ENCODE data around the gene HNRNPL.
"Not testable (repeated sequence)": the region's sequence is repeated elsewhere in the genome, so short reads cannot be mapped to it uniquely, and the experiment has no call there.

The HNRNPL gene

DNA sequence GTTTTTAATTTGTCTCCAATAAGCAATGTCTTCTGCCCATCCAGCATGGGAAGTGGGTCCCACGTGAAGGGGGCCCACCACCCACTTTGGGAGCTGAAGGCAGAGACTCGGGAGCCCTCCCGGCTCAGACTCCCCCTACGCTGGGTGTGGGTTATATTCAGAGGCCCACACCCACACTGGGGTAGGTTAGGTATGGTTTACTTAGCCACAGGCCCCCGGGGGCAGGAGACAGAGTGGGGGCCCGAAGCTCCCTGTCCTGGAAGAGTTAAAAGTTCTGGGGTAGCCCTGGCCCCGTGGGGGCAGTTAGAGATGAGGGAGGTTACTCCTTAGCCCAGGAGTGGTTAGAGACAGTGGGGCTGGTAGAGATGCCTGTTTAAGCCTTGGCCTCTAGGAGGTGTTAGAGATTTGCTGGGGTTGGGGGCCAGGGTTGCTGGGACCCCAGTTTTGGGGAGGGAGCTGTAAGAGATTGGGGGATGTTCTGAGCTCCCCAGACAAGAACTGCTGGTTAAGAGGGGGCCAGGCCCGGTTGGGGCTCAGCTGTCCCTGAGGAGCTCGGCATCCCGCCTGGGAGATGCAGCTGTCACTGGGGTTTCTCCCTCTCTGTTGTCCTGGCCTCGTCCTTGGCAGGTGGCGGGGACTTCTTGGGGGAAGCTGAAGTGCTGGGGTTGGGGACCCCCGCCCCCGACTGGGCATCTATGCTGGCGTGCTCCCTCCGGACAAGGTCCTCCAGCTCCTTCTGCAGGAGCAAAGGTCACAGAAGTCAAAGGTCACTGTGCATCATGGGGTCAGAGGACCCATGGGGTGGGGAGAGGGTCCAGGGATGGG is 29.0 kb upstream of the HNRNPL start:
- H3K27ac ChIP-seq, result no peak overlapping the region; the same call in 1 of the 2 replicates
- no peak for TF ChIP-seq ZFX (IDR thresholded peaks at IDR 0.05)
- TF ChIP-seq, protein P1, sequence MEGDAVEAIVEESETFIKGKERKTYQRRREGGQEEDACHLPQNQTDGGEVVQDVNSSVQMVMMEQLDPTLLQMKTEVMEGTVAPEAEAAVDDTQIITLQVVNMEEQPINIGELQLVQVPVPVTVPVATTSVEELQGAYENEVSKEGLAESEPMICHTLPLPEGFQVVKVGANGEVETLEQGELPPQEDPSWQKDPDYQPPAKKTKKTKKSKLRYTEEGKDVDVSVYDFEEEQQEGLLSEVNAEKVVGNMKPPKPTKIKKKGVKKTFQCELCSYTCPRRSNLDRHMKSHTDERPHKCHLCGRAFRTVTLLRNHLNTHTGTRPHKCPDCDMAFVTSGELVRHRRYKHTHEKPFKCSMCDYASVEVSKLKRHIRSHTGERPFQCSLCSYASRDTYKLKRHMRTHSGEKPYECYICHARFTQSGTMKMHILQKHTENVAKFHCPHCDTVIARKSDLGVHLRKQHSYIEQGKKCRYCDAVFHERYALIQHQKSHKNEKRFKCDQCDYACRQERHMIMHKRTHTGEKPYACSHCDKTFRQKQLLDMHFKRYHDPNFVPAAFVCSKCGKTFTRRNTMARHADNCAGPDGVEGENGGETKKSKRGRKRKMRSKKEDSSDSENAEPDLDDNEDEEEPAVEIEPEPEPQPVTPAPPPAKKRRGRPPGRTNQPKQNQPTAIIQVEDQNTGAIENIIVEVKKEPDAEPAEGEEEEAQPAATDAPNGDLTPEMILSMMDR (conservative IDR thresholded peaks at IDR 0.05), result no peak

DNA sequence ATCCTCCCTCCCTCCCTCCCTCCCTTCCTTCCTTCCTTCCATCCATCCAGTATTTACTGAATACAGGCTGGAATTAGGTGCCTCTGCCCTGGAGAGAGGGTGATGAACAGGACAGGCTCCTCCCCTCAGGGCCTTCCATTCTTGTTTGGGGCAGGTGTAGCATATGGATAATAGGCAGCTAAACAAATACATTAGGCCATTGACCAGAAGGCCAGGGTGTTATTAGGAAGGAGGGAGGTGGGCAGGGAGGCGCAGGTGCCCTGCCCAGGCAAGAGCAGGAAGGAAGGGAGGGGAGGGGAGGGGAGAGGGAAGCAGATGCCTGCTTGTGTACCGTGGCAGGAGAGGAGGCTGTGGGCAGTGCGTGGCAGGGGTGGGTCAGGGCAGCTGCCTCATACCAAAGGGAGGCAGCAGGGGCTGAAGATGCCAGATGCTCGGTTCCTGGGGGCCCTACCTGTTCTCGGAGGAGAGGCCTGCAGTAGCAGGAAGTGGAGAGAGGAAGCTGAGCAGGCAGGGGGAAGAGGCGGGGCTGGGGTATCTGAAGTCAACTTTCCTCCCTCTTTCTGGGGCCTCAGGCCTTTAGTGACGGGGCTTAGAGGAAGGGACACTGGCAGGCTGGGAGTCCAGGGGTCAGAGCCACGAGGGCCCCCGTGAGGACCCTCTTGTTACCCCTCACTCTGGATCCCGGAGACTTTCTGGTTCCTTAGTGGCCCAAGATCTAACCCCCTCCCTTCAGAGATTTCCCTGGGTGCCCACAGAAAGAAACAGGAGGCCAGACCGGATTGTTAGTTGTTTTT is 28.2 kb upstream of the HNRNPL start, which contains the start of gene RINL:
RINL (minus strand) TSS at position 495 of the 794 bp plus-strand sequence. CDS start 1,533 bp downstream, outside the sequence.
- no peak within 1 kb of the TSS; the same call in 1 of the 2 replicates for H3K27ac ChIP-seq
- TF ChIP-seq ZFX (IDR thresholded peaks at IDR 0.05), result no peak

DNA sequence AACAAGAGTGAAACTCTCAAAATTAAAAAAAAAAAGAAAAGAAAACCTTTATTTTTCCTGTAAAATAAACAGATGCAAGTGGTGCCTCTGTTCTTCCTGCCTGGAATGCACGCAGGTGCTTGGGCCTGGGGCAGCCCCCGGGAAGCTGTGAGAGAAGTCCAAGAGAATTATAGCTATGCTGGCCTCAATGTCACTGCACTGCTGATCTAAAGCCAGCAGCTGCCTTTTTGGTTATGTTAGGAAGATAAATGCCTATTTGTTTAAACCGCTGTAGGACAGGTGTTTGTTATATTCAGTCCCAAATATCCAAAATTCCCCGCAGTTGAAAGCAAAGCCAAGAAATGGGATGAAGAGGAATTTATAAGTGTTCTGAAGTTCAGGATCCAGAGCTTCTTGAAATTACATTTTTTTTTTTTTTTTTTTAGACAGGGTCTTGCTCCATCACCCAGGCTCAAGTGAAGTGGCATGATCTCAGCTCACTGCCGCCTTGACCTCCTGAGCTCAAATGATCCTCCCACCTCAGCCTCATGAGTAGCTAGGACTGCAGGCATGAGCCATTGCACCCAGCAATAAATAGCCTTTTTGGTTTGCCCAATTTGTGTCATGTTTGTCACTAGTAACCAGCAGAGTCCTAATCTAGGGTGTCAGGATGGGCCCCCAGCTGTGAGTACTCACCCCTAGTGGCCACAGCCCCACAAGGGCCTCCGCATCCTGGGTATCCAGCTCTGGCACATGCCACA is 26.0 kb upstream of the HNRNPL start:
- no peak overlapping the region for H3K27ac ChIP-seq
- TF ChIP-seq, protein P1 (conservative IDR thresholded peaks at IDR 0.05), result no peak
- TF ChIP-seq ZFX (IDR thresholded peaks at IDR 0.05), result no peak

DNA sequence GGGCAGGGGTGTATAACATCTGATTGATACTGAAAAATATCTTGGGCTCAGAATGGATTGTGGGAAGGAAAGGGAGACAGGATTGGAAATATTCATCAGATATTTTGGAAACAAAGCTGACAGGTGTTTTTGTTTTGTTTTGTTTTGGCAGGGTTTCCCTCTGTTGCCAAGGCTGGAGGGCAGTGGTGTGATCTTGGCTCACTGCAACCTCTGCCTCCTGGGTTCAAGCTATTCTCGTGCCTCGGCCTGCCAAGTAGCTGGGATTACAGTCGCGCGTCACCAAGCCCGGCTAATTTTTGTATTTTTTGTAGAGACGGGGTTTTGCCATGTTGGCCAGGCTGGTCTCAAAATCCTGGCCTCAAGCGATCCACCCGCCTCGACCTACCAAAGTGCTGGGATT is 23.6 kb upstream of the HNRNPL start:
- H3K27ac ChIP-seq, result not testable (repeated sequence)

DNA sequence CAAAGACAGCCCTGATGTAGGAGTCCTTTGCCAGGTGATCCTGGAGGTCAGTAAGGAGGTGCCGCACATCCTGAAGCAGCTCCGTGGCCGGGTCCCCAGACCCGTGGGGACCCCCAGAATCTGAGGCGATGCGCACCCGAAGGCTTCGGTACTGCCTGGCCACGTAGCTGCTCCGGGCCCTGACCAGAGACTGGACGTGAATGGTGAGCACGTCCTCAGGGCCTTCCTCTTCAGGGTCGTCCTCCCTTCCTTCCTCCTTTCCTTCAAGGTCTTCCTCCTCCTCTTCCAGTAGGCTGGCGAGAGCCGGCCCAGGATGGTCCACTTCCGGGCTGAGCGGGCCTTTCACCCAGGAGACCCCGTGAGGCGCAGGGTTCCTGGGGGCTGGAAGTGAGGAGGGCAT is 20.8 kb upstream of the HNRNPL start:
- H3K27ac ChIP-seq, result no peak overlapping the region
- TF ChIP-seq, protein P1 (conservative IDR thresholded peaks at IDR 0.05), result no peak
- no peak for TF ChIP-seq ZFX (IDR thresholded peaks at IDR 0.05)

DNA sequence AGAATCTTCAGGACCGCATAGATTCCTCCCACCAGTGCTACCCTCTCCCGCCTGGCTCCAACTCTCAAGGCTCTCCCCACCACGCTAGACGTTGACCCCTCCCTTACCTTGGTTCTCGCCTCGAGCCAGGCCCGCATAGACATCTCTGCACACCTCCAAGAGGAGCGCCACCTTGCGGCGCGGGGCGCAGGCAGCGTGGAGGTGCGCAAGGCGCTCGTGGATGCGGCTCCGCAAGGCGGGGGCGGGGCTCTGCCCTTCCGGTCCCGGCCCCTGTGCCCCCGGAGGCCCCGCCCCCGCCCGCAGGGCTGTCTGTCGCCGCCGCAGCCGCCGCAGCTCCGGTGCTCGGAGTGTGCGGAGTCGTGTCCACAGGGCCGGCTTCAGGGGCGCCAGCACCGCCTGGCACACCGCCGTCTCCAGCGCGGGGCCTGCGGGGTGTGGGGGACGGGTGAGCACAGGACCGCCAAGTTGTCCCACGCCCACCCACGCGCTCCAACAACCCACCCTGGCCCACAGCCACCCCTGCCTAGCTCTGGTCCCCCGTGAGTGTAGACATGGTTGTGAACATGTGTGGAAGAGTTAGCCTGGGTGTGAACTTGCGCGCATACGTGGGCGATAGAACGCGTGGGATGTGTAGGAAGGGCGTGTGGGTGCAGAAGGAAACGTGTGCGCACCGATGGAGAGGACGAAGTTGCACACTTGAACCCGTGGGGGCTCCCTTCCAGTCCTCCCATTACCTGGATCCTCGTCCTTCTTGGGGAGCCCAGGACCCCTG is 20.2 kb upstream of the HNRNPL start:
- no peak overlapping the region for H3K27ac ChIP-seq
- TF ChIP-seq, protein P1 (conservative IDR thresholded peaks at IDR 0.05), result no peak
- no peak for TF ChIP-seq ZFX (IDR thresholded peaks at IDR 0.05)

DNA sequence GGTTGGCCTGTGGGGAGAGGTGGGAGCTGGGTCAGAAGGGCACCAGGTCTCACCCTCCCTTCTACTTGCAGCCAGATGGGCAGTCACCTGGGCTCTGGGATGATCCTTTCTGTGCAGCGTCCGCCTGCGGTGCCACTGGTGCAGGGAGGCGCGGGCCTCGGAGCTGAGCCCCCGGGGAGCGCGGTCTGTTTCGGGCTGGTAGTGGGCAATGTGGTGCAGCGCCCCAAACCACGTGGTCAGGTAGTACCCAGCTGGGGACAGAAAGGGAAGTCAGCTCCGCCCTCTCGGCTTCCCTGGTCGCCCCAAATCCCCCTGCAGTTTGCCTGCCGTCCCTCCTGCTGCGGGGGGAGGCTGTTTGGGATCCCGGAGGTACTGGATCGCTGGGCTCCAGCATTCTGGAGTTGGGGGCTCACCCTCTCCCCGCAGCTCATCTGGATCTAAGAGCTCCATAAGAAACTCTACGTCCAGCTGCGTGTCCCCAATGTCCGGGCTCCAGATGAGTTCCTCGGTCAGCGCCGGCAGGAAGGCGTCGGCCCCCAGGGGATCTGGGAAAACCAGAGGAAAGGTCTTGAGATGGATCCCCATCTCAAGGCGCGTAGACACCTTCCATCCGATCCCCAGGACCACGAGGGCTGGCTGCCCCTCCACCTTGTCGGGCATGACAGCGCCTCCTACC is 19.5 kb upstream of the HNRNPL start:
- TF ChIP-seq, protein P1 (conservative IDR thresholded peaks at IDR 0.05), result no peak
- no peak for TF ChIP-seq ZFX (IDR thresholded peaks at IDR 0.05)
- no peak overlapping the region for H3K27ac ChIP-seq
